Measurements from ENCODE around the gene ENTPD8. TPM values are rescaled to one million over a fixed set of nuclear protein-coding genes. Genes with fewer than 3 reads are reported as not detected.

ENTPD8 gene
- total and polyA plus RNA-seq, 2 of the 13 experiments (the other 11 are each of a cell fraction or from before 2014, with no cell fraction given): 0.26 to 0.44 TPM

- TF ChIP-seq HIC2 (CRISPR knock-in tag; IDR thresholded peaks at IDR 0.05; ENCODE audit: low read depth) (peak; percentile 96), ZNF644 (CRISPR knock-in tag; IDR thresholded peaks at IDR 0.05; ENCODE audit: low read depth) (no peak), PHF5A (CRISPR knock-in tag; IDR thresholded peaks at IDR 0.05; ENCODE audit: low read depth, unreplicated experiment) (peak; percentile 83), RAD21 (CRISPR knock-in tag; IDR thresholded peaks at IDR 0.05) (no peak; the same call in none of the 2 replicates), THAP8 (CRISPR knock-in tag; IDR thresholded peaks at IDR 0.05; ENCODE audit: borderline replicate concordance) (peak; percentile 92), THRA (CRISPR knock-in tag; IDR thresholded peaks at IDR 0.05; ENCODE audit: borderline replicate concordance) (peak; percentile 93), POLR2AphosphoS5 (IDR thresholded peaks at IDR 0.05; ENCODE audit: low read depth, low read length) (no peak), ZNF318 (CRISPR knock-in tag; IDR thresholded peaks at IDR 0.05) (peak; percentile 21; the same call in 1 of the 2 replicates), ZNF773 (CRISPR knock-in tag; IDR thresholded peaks at IDR 0.05; ENCODE audit: borderline replicate concordance) (peak; percentile 77; the same call in 1 of the 2 replicates), GABPB1 (CRISPR knock-in tag; IDR thresholded peaks at IDR 0.05) (peak; percentile 77), ZNF333 (CRISPR knock-in tag; IDR thresholded peaks at IDR 0.05; ENCODE audit: borderline replicate concordance) (no peak), KDM3A (CRISPR knock-in tag; IDR thresholded peaks at IDR 0.05; ENCODE audit: low read depth) (peak; percentile 40; the same call in 1 of the 2 replicates)
- TF ChIP-seq, protein P1, sequence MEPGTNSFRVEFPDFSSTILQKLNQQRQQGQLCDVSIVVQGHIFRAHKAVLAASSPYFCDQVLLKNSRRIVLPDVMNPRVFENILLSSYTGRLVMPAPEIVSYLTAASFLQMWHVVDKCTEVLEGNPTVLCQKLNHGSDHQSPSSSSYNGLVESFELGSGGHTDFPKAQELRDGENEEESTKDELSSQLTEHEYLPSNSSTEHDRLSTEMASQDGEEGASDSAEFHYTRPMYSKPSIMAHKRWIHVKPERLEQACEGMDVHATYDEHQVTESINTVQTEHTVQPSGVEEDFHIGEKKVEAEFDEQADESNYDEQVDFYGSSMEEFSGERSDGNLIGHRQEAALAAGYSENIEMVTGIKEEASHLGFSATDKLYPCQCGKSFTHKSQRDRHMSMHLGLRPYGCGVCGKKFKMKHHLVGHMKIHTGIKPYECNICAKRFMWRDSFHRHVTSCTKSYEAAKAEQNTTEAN (CRISPR knock-in tag; conservative IDR thresholded peaks at IDR 0.05): peak; percentile 91; the same call in 1 of the 2 replicates
Measured at GRCh38 chr9:137454597-137455358, 13.6 kb upstream of the ENTPD8 start (continued).
